Osteocyte (in vitro differentiated cells): ENCODE measurements around the gene LRRC14B. TPM values are rescaled to one million over a fixed set of nuclear protein-coding genes. Genes with fewer than 3 reads are reported as not detected.

Source experiments
- DNase-seq: peaks from one replicate; pipeline ENCODE4 v3.0.0; 2021; ENCODE audit warnings: mixed read lengths; ENCODE audit not compliant: unreplicated experiment; ENCODE audit errors: extremely low spot score
- H3K27ac Mint-ChIP-seq: one replicate; pipeline ENCODE4 v1.8.0; 2021; ENCODE audit warnings: mild to moderate bottlenecking, mixed read lengths; ENCODE audit not compliant: unreplicated experiment
- H3K27me3 Mint-ChIP-seq: one replicate; pipeline ENCODE4 v1.8.0; 2021; ENCODE audit warnings: mixed read lengths; ENCODE audit not compliant: unreplicated experiment
- H3K36me3 Mint-ChIP-seq: one replicate; pipeline ENCODE4 v1.8.0; 2021; ENCODE audit warnings: mixed read lengths; ENCODE audit not compliant: unreplicated experiment
- H3K4me1 Mint-ChIP-seq: one replicate; pipeline ENCODE4 v1.8.0; 2021; ENCODE audit warnings: mixed read lengths; ENCODE audit not compliant: unreplicated experiment
- H3K4me3 Mint-ChIP-seq: one replicate; pipeline ENCODE4 v1.8.0; 2021; ENCODE audit warnings: mild to moderate bottlenecking, moderate library complexity, mixed read lengths; ENCODE audit not compliant: unreplicated experiment
- H3K9me3 Mint-ChIP-seq: one replicate; pipeline ENCODE4 v1.8.0; 2021; ENCODE audit warnings: mixed read lengths; ENCODE audit not compliant: unreplicated experiment
- CTCF ChIP-seq: fragments of 200-600 bp; sonication (generic); IDR thresholded peaks from 2 replicates; pipeline ENCODE4 v1.5.0; 2021; ENCODE audit warnings: antibody characterized with exemption, mild to moderate bottlenecking, moderate library complexity
- total RNA-seq: library from RNA; stranded (reverse); gene quantifications from 2 replicates; pipeline ENCODE4 v1.2.1, GENCODE V29; 2021

Gene LRRC14B
- total RNA-seq, 1 donor from 2014 or later: not detected

- no peak overlapping the region for H3K4me3 Mint-ChIP-seq
- peaks cover 5% of the 10 kb centered on the region for H3K36me3 Mint-ChIP-seq
- H3K9me3 Mint-ChIP-seq: peaks cover 6% of the 10 kb centered on the region
- peaks cover 7% of the 10 kb centered on the region for H3K27me3 Mint-ChIP-seq
- H3K27ac Mint-ChIP-seq: no peak overlapping the region
- TF ChIP-seq CTCF: no peak
- H3K4me1 Mint-ChIP-seq: peaks cover 27% of the 10 kb centered on the region
- no peak for DNase-seq
These were observed 38.0 kb upstream of the LRRC14B start for GRCh38 chr5:153256-153655.

- H3K27ac Mint-ChIP-seq: no peak overlapping the region
- no peak for TF ChIP-seq CTCF
- no peak overlapping the region for H3K4me3 Mint-ChIP-seq
- DNase-seq: no peak
- H3K4me1 Mint-ChIP-seq: peaks cover 27% of the 10 kb centered on the region
- peaks cover 5% of the 10 kb centered on the region for H3K36me3 Mint-ChIP-seq
- peaks cover 7% of the 10 kb centered on the region for H3K27me3 Mint-ChIP-seq
- no peaks in the 10 kb centered on the region for H3K9me3 Mint-ChIP-seq
These were observed 37.1 kb upstream of the LRRC14B start for GRCh38 chr5:154236-154635.

- no peak for TF ChIP-seq CTCF
- no peak for DNase-seq
- Mint-ChIP-seq H3K9me3 (no peaks in the 10 kb centered on the region), H3K27ac (no peak overlapping the region), H3K4me3 (no peak overlapping the region), H3K27me3 (peaks cover 7% of the 10 kb centered on the region), H3K36me3 (peaks cover 5% of the 10 kb centered on the region), H3K4me1 (peaks cover 28% of the 10 kb centered on the region)
These were observed 36.5 kb upstream of the LRRC14B start for GRCh38 chr5:154826-155225.

GRCh38 chr5:155651-156410, 35.5 kb upstream of the LRRC14B start:
- DNase-seq: no peak
- Mint-ChIP-seq H3K36me3 (peaks cover 5% of the 10 kb centered on the region), H3K27me3 (peaks cover 7% of the 10 kb centered on the region), H3K9me3 (no peaks in the 10 kb centered on the region), H3K4me3 (no peak overlapping the region), H3K27ac (no peak overlapping the region), H3K4me1 (peaks cover 34% of the 10 kb centered on the region)
- TF ChIP-seq CTCF: no peak

- Mint-ChIP-seq H3K27ac (no peak overlapping the region), H3K9me3 (no peaks in the 10 kb centered on the region), H3K4me3 (no peak overlapping the region), H3K27me3 (peaks cover 7% of the 10 kb centered on the region), H3K4me1 (peaks cover 40% of the 10 kb centered on the region), H3K36me3 (peaks cover 5% of the 10 kb centered on the region)
- DNase-seq: peak; percentile 80
- no peak for TF ChIP-seq CTCF
These were observed 34.8 kb upstream of the LRRC14B start for GRCh38 chr5:156411-157072.
